ENCODE results near the gene RTN4IP1. TPM values are rescaled to one million over a fixed set of nuclear protein-coding genes. Genes with fewer than 3 reads are reported as not detected.

RTN4IP1 gene
- total RNA-seq, 1 experiment from 2014 or later = 8.5 TPM

GRCh38 chr6:106535012-106535411 is 94.3 kb downstream of the RTN4IP1 start:
- Histone ChIP-seq H3K9me3 (replicated peaks) (no peaks in the 10 kb centered on the region), H3K4me1 (no peaks in the 10 kb centered on the region), H3K27ac (no peak overlapping the region), H3K4me3 (no peak overlapping the region), H3K27me3 (peaks cover 11% of the 10 kb centered on the region; the same call in 1 of the 2 replicates), H3K36me3 (no peaks in the 10 kb centered on the region)
- DNase-seq = no peak

DNA sequence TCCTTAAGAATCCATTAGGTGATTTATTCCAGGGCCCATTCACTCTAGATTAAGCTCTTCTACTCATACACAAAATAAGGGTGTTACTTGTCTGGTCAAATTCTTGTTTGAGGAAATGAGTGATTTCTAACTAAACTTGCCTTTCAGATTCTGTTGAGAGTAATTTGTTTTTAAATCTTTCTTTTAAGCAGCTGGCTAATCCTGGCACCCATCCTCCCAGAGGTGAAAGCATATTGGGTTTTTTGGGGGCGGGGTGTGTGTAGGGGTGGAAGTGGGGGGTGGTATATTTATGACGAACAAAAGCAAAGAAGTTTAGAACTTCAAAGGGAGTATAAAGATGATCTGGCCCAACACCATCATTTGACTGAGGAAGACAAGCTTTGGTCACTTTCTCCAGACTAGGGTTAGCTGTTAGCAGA is 94.7 kb downstream of the RTN4IP1 start:
- Histone ChIP-seq H3K36me3 (no peaks in the 10 kb centered on the region), H3K4me1 (no peaks in the 10 kb centered on the region), H3K4me3 (no peak overlapping the region), H3K27ac (no peak overlapping the region), H3K27me3 (0 out of 2 replicates have a peak, but pooled peaks cover 11% of the 10 kb centered on the region), H3K9me3 (replicated peaks) (no peaks in the 10 kb centered on the region)
- no peak for DNase-seq

DNA sequence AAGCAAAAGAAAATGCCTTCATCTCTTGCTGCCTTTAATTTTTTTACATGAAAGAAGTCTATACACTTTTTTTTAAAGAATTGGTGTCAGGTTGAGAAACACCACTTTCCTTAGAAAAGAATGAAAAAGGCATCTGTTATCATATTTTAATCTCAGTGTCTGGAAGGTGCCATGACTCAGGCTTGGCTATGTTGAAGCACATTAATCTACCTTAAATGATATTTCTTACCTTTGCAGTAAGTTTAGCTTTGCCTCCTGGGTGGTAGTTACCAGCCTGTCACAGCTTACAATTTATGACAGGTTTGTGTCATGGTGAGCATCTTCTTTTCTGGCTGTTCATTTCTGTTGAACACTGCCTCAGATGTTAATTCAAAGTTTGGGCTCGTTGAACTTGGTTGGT is 95.3 kb downstream of the RTN4IP1 start:
- H3K36me3 ChIP-seq = no peaks in the 10 kb centered on the region
- H3K9me3 ChIP-seq (replicated peaks) = no peaks in the 10 kb centered on the region
- H3K27ac ChIP-seq = no peak overlapping the region
- no peaks in the 10 kb centered on the region for H3K4me1 ChIP-seq
- no peak for DNase-seq
- 0 out of 2 replicates have a peak, but pooled peaks cover 11% of the 10 kb centered on the region for H3K27me3 ChIP-seq
- no peak overlapping the region for H3K4me3 ChIP-seq

- H3K27ac ChIP-seq = no peak overlapping the region
- no peak overlapping the region for H3K4me3 ChIP-seq
- no peaks in the 10 kb centered on the region for H3K9me3 ChIP-seq (replicated peaks)
- DNase-seq = no peak
- H3K4me1 ChIP-seq = no peaks in the 10 kb centered on the region
- 0 out of 2 replicates have a peak, but pooled peaks cover 11% of the 10 kb centered on the region for H3K27me3 ChIP-seq
- H3K36me3 ChIP-seq = no peaks in the 10 kb centered on the region
Observed at GRCh38 chr6:106533054-106533453, 96.2 kb downstream of the RTN4IP1 start.

- H3K9me3 ChIP-seq (replicated peaks) = no peaks in the 10 kb centered on the region
- peaks cover 11% of the 10 kb centered on the region; the same call in 1 of the 2 replicates for H3K27me3 ChIP-seq
- no peak overlapping the region for H3K4me3 ChIP-seq
- no peaks in the 10 kb centered on the region for H3K4me1 ChIP-seq
- no peak overlapping the region for H3K27ac ChIP-seq
- no peaks in the 10 kb centered on the region for H3K36me3 ChIP-seq
- DNase-seq = no peak
Observed at GRCh38 chr6:106530502-106530901, 98.8 kb downstream of the RTN4IP1 start.

DNA sequence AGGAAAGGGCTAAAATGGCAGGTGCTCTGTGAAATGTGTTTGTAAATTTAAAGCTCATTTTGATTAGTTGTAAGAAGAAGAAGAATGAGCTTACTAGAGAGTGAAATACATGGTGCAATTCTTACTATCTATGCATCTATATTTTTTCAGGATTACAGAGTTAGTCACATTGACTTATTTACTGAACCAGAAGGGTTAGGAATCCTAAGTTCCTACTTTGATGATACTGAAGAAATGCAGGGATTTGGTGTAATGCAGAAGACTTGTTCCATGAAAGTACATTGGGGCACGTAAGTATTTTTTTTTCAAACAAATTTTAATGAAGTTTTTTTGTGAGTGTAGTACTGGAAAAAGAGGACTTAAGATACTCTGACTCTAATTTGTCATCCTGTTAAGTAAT is 99.3 kb downstream of the RTN4IP1 start:
- no peaks in the 10 kb centered on the region for H3K4me1 ChIP-seq
- no peaks in the 10 kb centered on the region for H3K36me3 ChIP-seq
- H3K27ac ChIP-seq = no peak overlapping the region
- no peak overlapping the region for H3K4me3 ChIP-seq
- no peaks in the 10 kb centered on the region for H3K9me3 ChIP-seq (replicated peaks)
- H3K27me3 ChIP-seq = peaks cover 14% of the 10 kb centered on the region; the same call in 1 of the 2 replicates
- DNase-seq = no peak

DNA sequence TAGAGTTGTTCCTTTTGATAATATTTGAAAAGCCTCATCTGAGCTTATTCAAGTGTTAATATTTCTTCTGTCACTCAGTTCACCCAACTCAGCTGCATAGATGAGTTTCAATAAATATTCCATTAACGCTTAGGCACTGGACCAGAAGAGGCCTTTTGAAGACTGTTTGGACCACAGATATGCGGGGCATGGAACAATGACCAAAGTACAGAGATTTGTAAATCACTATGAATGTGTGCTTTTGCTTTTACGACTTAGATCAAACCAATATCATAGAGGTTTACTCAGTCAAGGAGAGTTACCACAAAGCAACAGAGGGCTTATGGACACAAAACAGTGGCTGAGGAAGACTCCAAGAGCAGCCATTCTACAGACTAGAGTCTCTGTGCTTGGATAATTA is 99.9 kb downstream of the RTN4IP1 start:
- Histone ChIP-seq H3K9me3 (replicated peaks) (no peaks in the 10 kb centered on the region), H3K4me3 (no peak overlapping the region), H3K36me3 (no peaks in the 10 kb centered on the region), H3K27me3 (peaks cover 14% of the 10 kb centered on the region; the same call in 1 of the 2 replicates), H3K27ac (no peak overlapping the region), H3K4me1 (no peaks in the 10 kb centered on the region)
- DNase-seq = no peak

DNA sequence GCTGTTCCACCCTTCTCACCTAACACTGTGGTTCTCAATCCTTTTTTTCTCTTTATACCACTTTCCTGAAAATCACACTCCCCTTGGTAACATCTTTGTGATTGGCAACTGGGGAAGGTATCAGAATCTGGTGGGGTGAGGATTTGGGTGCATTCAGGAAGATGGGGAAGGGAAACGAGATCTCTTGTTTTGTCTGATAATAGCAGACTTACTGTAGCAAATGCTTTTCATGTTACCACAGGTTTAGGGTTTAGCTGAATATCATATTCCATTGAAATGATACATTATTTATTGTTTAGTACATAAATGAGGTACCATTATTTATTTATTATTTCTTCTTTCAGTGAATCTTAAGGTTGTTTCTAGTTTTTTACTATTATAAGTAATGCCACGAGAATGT is 100.8 kb downstream of the RTN4IP1 start:
- H3K27ac ChIP-seq = no peak overlapping the region
- H3K9me3 ChIP-seq (replicated peaks) = no peaks in the 10 kb centered on the region
- H3K4me1 ChIP-seq = no peaks in the 10 kb centered on the region
- H3K4me3 ChIP-seq = no peak overlapping the region
- no peak for DNase-seq
- peaks cover 14% of the 10 kb centered on the region; the same call in 1 of the 2 replicates for H3K27me3 ChIP-seq
- H3K36me3 ChIP-seq = no peaks in the 10 kb centered on the region

DNA sequence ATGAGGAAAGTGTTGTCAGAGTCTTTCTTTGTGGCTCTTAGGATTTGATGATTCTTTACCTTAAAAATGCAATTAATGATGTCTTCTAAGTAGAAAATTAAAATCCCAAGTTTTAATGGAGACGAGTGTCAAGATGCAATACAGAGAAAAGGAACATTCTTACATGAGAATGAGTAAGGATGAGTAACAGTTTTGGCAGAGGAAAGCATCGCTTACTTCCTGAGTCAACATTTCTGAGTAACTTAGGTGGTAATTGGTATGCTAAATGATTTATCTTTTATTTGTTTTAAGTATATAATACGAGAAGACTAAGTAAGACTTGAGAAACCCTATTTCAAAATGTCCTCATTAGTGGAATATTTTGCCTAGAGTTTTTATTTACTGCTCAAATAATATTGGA is 101.3 kb downstream of the RTN4IP1 start:
- no peaks in the 10 kb centered on the region for H3K9me3 ChIP-seq (replicated peaks)
- H3K4me1 ChIP-seq = no peaks in the 10 kb centered on the region
- H3K4me3 ChIP-seq = no peak overlapping the region
- no peak for DNase-seq
- H3K36me3 ChIP-seq = no peaks in the 10 kb centered on the region
- peaks cover 14% of the 10 kb centered on the region; the same call in 1 of the 2 replicates for H3K27me3 ChIP-seq
- no peak overlapping the region for H3K27ac ChIP-seq

DNA sequence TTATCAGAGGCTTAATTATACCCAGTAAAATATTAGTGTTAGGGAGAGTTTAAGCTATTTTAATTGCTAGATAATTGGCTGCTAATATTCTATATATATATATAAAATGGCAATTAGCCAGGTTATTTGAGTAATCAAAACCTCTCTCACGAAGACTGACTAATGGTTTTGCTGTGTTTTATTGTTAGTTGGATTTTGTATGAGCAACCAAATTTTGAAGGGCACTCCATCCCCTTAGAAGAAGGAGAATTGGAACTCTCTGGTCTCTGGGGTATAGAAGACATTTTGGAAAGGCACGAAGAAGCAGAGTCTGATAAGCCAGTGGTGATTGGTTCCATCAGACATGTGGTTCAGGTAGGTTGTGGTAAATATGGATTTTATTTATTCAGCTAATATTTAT is 102.2 kb downstream of the RTN4IP1 start:
- no peak overlapping the region for H3K4me3 ChIP-seq
- no peak for DNase-seq
- H3K4me1 ChIP-seq = no peaks in the 10 kb centered on the region
- H3K9me3 ChIP-seq (replicated peaks) = no peaks in the 10 kb centered on the region
- peaks cover 7% of the 10 kb centered on the region; the same call in 1 of the 2 replicates for H3K27me3 ChIP-seq
- H3K27ac ChIP-seq = no peak overlapping the region
- no peaks in the 10 kb centered on the region for H3K36me3 ChIP-seq

GRCh38 chr6:106525882-106526275 is 103.4 kb downstream of the RTN4IP1 start:
- Histone ChIP-seq H3K9me3 (replicated peaks) (no peaks in the 10 kb centered on the region), H3K27me3 (peaks cover 3% of the 10 kb centered on the region; the same call in 1 of the 2 replicates), H3K27ac (no peak overlapping the region), H3K4me3 (no peak overlapping the region), H3K4me1 (no peaks in the 10 kb centered on the region), H3K36me3 (no peaks in the 10 kb centered on the region)
- DNase-seq = no peak

DNA sequence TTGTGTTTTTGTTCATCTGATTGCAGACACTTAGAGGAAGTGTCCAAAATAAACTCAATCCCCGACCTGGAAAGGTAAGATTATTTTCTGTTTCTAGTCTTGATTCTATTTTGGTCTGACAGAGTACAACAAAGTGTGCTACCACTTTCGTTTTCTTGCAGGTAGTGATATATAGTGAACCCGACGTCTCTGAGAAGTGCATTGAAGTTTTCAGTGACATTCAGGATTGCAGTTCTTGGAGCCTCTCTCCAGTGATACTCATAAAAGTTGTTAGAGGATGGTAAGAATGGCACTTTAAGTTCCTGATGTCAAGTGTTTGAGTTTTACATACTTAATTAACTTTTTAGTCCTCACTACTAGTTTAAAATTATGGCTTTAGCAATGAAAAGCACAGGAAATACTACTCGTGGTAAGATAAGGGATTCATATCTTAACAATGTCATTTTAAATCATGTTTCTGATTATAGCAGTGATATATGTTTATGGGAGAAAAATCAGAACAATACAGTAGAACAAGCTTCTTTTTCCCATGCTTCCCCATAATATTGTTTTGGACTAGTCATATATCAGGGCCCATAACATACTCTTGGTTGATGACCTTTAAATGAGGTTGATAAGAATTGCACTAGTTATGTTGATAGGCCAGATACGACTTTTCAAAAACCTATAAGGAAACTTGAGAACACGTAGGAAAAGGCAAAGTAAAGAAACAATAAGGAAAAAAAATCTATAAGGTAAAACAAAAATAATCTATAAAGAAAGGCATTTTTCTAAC is 104.0 kb downstream of the RTN4IP1 start:
- H3K36me3 ChIP-seq = no peaks in the 10 kb centered on the region
- no peak for DNase-seq
- no peak overlapping the region for H3K4me3 ChIP-seq
- H3K27ac ChIP-seq = no peak overlapping the region
- no peaks in the 10 kb centered on the region for H3K4me1 ChIP-seq
- no peaks in the 10 kb centered on the region for H3K9me3 ChIP-seq (replicated peaks)
- peaks cover 3% of the 10 kb centered on the region; the same call in 1 of the 2 replicates for H3K27me3 ChIP-seq

DNA sequence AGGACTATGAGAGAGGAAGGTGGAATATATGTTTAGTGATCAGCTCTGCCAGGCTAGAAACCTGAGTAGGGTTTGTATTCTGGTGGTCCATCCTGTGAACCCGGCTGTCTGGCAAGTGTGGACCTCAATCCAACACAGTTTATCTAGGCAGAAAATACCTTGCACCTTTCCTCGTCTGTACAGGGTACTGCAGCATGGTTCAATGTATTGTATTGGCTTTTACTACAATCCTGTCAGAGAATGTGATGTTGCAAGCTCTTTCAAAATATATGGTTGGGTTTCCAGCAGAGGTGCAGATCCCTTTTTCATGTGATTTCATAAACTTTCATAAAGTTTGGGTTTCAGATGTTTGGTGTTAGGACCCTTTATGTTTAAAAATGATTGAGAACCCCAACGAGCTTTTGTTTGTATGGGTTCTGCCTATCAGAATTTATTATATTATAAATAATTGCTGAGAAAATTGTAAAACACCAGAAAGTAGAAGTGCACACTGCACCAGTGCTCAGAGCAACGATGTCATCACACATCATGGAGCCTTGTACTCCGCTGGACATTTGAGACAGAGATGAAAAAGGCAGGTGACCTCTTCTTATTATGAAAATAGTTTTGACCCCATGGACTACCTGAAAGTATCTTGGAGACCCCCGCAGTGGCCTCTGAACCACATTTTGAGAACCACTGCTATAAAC is 106.6 kb downstream of the RTN4IP1 start:
- Histone ChIP-seq H3K4me3 (no peak overlapping the region), H3K4me1 (0 out of 2 replicates have a peak, but pooled peaks cover 3% of the 10 kb centered on the region), H3K9me3 (replicated peaks) (no peaks in the 10 kb centered on the region), H3K27me3 (peaks cover 3% of the 10 kb centered on the region; the same call in 1 of the 2 replicates), H3K36me3 (no peaks in the 10 kb centered on the region), H3K27ac (no peak overlapping the region)
- no peak for DNase-seq

All from SJCRH30 (cell line).